HPDE6-E6E7 (cell line): ENCODE results near the gene ORC1.
"Not testable (repeated sequence)": the region's sequence is repeated elsewhere in the genome, so short reads cannot be mapped to it uniquely, and the experiment has no call there.

Source experiments
- DNase-seq: peaks from one replicate; pipeline ENCODE4 v3.0.0; 2011; ENCODE audit warnings: missing footprints; ENCODE audit errors: extremely low spot score

The ORC1 gene

DNA sequence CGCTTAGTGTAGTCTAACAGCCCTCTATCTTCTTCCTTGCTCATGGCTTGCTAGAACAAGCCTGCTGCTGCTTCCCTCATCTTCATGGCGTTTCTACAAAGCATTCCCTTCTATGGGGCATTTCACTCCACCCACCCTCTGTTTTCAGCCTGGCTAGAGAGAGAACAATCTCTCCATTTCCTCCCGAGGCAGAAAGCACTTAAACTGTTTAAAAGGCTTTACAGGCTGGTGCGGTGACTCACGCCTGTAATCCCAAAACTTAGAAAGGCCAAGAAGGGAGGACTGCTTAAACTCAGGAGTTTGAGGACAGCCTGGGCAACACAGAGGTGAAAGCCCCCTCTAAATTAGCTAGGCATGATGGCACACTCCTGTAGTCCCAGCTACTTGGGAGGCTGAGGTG, 17.8 kb downstream of the ORC1 start:
- no peak for DNase-seq

- no peak for DNase-seq
Measured at GRCh38 chr1:52385376-52385775, 18.8 kb downstream of the ORC1 start.

- not testable (repeated sequence) for DNase-seq
Measured at GRCh38 chr1:52369851-52370250, 34.4 kb downstream of the ORC1 start.

DNA sequence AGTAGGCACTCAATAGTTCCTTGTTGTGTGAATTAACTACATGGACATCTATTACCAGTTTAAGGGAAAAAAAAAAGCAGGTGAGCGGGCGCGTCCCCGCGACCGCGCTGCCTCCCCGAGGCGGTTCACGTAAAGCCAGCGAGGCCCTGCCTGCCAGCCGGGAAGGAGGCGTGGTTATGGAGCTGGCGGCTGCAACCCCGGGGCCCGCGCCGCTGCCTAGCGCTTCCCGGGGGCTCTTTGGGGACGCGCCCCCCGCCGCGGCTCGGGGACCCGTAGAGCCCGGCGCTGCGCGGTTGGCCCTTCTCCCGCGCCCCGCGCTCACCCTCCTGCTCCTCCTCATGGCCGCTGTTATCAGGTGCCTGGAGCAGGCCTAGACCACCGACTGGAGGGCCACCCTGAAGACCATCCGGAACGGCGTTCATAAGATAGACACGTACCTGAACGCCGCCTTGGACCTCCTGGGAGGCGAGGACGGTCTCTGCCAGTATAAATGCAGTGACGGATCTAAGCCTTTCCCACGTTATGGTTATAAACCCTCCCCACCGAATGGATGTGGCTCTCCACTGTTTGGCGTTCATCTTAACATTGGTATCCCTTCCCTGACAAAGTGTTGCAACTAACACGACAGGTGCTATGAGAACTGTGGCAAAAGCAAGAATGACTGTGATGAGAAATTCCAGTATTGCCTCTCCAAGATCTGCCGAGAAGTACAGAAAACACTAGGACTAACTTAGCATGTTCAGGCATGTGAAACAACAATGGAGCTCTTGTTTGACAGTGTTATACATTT, 35.6 kb downstream of the ORC1 start:
- DNase-seq, result peak; percentile 75

GRCh38 chr1:52367272-52367671, 37.0 kb downstream of the ORC1 start:
- no peak for DNase-seq

- DNase-seq, result no peak
Measured at GRCh38 chr1:52366517-52366827, 37.8 kb downstream of the ORC1 start.

DNA sequence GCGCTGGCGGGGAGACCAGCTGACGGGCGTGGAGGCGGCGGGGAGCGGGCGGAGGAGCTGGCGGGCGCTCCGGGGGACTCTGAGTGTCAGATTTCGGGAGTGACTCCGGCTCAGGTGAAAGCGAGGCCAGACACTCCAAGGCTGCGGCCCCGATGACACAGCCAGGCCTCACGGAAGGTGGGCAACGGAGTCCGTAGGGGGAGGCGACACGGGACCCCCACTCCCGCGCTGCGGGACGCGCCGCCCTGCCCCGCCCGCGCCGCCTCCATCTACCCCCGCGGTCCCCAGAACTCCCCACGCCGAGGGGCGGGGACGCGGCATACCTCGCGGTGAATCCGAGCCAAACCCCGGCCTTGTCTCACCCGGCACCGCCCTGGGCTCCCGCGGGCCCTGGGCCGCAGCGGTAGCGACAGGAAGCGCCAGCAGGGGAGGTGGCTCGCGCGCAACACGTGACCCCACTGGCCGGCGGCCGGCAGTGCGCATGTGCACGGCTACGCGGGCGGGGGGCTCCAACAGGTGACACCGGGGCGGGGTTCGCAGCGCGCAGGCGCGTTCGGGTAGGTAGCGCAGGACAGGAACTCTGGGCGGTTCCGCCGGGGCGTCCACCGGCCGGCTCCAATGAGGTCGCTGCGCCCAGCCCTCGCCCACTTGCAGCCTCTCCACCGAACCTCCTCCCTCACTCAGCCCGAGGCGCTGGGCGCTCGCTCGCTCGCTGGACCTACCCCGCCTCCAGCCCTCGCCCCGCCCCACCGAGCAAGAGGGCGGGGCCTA, 38.3 kb downstream of the ORC1 start, which contains the start of gene CC2D1B:
TSS of gene CC2D1B (minus strand) at position 460 of the 771 bp plus-strand sequence. CDS start 1,585 bp downstream, outside the sequence.
- DNase-seq, result peak; percentile 99

DNA sequence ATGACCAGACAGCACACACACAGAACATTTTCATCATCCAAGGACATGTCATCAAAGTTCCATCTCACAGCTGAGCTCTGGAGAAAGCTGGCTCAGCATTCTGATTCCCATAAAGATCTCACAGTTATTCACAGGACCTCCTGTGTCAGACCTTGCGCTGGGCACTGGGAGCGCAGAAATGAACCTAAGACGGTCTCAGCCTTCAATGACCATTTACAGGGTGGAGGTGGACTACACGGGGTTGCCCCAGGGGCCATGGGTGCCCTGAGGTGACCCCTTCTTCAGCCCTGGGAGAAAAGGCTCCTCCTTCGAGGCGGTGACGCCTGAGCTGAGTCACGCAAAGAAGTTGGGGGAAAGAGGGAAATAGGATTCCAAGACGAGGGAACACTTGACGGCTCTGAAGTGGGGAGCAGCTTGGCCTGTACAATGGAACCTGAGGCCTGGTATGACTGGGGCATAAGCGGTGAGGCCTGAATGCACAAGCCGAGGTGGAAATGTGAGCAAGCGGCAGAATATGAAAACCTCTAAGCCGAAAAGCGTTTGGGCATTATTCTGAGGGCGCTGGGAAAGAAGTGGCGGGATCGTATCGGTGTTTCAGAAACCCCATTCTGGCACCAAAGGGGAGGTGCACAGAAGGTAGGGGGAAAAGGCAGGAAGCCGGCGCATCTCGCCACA, 39.0 kb downstream of the ORC1 start:
- DNase-seq, result peak; percentile 59

DNA sequence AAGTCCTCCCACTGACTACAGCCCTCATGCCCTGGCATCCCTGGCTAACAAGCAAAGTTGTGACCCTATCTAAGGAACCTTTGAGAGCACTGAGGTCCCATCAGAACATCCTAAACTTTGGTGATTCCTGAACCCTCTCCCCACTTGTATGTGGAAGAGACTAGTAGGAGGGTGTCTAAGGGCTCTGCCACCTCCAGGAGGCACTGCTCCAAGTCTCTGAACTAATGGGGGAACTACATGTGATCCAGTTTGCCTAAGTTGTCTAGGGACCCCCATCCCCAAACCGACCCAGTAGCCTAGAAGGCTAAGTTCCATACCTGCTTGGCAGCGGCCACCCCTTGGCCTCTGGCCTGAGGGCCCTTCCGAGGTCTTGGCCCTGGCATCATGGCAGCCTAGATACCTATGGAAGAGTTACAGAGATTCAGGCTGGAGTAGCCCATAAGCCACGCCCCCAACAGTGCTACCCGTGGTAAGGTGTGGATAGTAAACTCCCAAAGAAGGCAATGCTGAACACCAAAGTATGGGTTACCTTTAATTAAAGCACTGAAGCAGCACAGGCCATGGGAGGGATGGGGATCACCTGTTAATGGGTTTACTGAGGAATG, 39.9 kb downstream of the ORC1 start:
- DNase-seq, result no peak

DNA sequence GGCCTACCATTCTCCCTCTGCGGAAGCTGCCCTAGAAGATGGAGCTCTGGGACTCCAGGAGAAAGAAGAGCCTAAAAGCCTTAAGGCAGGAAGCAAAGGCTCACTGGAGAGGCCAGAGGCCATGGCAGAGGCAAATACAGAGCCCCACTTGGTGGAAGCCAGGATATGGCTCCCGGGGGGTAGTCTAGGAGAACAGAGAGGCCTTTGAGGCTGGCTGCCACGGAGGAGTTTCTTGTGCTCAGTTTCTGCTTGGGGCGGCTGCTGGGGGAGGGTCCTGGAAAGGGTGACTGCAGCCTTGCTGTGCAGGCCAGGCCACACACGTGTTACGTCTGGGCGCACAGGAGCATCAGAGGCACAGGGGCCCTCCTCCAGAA, 43.6 kb downstream of the ORC1 start:
- no peak for DNase-seq

GRCh38 chr1:52359676-52360594, 44.3 kb downstream of the ORC1 start:
- DNase-seq, result no peak

DNA sequence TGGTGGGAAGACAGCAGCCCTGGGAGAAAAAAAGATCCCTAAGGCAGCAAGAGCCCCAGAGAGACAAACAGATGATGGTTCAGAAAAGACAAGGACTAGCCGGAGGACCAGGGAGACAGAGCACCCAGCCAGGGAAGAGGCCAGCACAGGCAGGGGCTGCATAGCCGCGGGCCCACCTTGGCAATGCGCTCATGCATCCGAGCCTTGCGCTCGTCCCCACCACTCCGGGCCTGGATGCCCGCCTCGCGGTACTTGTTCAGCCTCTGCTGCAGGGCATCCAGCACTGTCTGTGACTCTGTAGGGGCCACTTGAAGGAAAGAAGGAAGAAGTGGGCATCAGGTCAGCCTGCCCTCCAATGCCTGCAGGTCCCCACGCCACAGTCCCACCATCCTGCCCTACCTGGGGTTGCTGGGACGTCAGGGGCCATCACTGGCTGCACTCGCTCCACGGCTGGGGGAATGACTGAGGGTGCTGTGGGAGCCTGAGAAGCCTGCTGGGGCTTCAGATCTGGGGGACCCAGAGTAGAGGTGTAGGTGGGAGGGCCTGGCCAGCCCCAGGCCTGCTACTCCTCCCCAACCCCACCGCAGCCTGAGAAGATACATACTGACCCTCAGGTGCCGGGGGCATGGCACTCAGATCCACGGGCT, 45.2 kb downstream of the ORC1 start:
- no peak for DNase-seq

DNA sequence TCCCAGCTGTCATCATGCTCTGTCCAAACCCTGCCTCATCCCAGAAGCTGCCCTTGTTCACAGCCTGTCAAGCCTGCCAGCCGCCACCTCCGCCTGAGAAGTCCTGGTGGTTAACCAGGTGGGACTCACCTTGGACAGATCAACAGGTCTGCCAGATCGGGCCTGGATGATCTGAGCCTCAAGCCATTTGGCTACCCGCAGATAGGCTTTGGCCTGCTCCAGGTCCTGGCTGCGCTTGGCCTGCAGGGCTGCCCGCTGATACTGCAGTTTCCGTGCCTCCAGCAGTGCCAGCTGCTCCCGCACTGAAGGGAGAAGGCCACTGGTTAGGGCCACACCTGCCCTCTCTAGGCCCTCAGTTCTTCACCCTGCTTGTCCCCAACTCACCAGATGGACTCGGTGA, 46.8 kb downstream of the ORC1 start:
- DNase-seq, result no peak

DNA sequence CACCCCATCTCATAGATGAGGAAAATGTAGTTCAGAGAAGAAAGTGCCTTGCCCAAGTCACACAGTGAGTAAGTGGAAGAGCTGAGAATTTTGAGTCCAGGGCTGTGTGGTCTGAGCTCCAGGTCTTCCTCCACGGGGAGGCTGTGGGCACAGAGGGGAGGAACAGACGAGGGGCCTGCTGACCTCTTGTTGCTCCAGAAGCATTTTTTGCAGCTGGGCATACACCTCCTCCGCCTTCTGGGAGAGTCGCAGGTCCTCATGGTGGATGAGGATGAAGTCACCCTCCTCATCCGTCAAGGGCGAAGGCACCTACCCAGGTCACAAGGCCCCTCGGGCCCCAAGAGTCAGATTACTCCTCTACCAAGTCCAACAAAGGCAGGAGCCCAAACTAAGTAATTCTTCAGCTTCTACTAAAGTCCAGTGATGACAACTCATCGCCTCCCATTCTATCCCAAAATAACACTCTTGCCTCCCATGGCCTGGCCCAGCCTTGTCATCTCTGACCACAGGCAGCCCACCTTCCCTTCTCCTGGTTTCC, 47.3 kb downstream of the ORC1 start:
- no peak for DNase-seq

DNA sequence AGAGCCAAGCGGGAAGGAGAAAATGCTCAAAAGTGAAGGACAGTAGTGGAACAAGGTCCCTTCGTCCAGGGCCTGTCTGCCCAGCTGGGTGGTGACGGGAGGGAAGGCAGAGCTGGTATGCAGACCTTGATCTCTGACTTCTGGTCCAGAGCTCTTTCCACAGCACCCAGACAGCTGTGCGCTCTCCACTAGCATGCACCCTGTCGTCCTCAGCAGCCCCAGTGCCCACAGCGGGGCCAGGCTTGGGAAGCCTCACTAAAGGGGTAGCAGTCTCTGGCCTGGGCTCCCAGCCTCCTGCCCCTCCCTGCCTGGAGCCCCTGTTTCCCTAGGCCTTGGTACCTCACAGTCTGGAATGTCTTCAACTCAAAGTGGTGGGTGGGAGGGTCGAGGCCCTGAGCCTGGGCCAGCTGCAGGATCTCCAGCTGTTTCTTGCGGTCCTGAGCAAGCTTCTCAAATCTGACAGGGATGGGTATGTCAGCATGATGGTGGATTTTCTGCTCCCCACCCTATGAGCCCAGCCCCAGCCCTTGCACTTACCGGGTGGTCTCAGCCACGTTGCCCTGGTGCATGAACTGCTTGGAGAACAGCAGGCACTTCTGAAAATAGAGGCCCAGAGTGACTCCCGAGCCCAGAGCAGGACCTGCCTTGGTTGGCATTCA, 48.2 kb downstream of the ORC1 start:
- no peak for DNase-seq

DNA sequence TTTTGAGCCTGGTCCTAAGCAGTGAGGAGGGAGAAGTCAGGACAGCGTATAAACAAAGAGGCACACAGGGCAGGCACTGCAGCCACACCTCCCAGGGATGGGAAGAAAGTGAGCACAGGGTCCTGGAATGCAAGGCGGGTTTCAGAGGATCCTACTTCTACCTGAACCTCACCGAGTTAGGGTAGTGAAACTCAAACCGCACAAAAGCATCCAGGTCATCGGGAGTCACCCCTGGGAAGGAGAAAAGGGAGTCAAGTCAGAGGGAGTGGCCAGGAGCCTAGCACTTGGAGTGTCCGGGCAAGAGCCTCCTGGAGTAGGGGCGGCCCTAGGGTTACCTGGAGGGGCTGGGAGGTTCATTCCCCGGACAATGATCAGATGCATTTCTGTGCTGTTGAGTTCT, 48.8 kb downstream of the ORC1 start:
- no peak for DNase-seq

DNA sequence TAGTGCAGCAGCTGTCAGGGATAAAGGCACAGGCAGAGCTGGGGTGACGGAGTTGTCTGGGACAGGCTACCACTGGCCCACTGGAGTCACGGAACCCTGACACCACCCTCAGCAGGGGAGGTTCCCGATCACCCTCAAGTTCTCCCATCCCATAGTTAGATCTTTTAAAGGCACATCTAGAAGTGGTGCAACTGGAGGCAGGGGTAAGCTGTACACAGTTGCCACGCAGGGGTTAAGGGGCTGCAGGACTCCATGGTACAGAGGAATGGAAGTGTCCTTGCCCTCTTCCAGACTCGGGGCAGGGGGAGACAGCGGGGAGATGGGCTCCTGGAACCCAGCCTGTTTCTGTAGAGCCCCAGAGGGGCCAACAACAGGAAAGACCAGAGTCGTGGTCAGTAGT, 51.5 kb downstream of the ORC1 start:
- no peak for DNase-seq

DNA sequence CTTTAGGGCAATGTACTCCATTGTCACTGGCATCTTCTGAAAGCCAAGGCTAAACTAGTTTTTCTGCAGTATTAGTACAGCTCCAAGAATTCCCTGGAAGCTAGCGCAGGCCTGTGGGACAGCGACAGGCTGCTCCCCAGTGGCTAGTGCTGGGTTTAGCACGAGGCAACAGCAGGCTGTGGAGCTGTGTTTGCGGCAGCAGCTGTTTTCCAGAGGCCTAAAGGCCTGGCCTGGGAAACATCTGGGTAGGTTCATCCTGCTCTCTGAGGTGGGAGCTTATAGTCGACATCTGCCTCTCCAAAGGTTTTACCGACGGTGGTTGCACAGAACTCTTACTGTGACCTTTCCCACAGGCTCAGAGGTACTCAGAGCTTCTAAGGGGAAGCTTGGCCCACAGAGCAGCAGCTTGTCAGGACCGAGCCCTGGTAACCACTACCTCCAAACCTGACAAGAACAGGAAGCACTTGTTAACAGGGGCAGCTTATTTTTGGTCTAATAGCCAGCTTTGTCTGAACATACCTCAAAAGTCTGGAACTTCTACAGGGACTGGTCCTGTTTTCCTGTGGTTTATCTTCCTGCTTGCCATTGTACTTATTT, 55.4 kb downstream of the ORC1 start:
- no peak for DNase-seq

DNA sequence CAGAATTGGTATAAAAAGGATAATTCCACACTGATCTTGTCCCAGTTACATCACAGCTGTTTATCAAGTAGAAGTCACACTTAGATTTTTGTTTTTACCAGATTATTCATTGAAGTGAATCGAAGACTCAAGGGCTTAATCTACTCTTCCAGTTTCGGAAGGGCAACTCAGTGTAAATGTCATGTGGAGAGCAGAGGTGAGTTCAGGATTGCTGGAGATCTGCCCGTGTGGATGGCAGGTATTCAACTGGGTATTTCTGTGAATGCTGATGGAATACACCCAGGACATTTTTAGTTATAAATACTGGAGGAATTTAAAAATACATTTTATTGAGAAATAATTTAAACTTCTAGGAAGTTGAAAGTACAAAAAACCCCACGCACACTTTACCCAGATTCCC, 57.6 kb downstream of the ORC1 start:
- DNase-seq, result no peak

DNA sequence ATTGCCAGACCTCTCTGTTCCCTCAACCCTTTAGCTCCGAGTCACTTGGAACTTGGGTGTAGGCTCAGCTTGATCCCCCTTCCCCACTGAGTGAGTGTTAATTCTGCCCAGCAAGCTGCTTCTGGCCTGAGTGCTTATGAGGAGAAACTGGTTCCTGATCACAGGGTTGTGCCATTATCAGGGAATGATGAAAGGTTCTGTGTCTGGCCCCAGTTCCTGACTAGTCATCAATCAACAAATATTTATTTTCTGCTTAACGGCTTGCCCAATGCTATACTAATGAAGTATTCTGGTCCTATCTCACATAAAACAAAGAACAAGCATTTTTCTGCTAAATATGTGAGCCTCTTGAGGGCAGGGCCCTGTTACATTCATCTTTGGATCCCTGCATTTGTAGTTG, 59.0 kb downstream of the ORC1 start:
- DNase-seq, result no peak
